NCI-H1694 treated with DMSO at 0.1 percent for 48 hours (cell line): ENCODE results near the gene KNDC1.
"Not testable (repeated sequence)": the region's sequence is repeated elsewhere in the genome, so short reads cannot be mapped to it uniquely, and the experiment has no call there.

Source experiments
- DNase-seq: peaks from one replicate; lab custom pipeline; 2025; lab: John Stamatoyannopoulos, UW

Gene KNDC1, protein sequence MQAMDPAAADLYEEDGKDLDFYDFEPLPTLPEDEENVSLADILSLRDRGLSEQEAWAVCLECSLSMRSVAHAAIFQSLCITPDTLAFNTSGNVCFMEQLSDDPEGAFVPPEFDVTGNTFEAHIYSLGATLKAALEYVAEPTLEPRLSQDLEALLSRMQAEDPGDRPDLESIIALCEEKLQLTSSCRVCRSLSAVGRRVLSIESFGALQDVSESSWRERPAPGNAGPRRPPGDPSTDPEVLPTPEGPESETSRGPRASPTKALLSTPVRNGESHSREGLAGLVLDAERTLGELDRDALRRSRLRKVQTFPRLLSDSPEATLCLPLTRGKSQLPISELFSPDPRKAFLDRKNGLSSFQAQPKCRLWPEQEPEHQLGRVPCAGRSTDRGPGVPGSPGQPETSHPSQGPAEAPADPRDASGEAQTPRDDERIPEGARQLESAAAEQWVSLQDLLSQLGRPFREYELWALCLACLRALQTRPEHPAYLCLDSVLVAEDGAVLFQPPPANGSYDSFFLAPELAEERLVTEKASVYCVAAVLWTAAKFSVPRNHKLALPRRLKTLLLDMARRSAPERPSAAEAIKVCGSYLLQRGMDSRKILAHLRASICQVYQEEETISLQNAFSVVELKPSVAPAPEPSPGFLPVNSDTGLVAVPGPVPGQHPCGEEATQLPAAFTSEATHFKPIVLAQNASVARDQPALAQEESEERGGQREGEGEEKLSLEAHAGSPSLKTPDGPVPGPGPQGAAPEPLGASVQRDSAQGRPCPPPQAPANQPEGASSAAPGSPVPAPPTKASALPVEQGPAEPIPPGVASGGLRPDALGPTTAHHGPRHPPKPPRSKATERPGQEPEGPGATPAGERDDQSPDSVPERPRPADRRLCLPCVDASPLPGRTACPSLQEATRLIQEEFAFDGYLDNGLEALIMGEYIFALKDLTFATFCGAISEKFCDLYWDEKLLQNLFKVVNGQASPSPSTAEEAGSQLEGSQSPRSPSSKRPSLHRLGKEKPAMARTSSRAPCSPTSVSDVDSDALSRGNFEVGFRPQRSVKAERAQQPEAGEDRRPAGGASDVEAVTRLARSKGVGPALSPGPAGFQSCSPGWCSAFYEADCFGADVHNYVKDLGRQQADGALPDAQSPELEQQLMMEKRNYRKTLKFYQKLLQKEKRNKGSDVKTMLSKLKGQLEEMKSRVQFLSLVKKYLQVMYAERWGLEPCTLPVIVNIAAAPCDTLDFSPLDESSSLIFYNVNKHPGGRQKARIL (N-terminal part only)

GRCh38 chr10:133159950-133160825 lies at the start of gene KNDC1:
TSS of gene KNDC1 (plus strand) at chr10:133160219. CDS start at chr10:133160468, 249 bp downstream.
- no peak for DNase-seq

GRCh38 chr10:133110609-133111275 lies 49.3 kb upstream of the KNDC1 start:
- DNase-seq = no peak

- not testable (repeated sequence) for DNase-seq
These were observed 48.4 kb upstream of the KNDC1 start for GRCh38 chr10:133111640-133112039.

DNA sequence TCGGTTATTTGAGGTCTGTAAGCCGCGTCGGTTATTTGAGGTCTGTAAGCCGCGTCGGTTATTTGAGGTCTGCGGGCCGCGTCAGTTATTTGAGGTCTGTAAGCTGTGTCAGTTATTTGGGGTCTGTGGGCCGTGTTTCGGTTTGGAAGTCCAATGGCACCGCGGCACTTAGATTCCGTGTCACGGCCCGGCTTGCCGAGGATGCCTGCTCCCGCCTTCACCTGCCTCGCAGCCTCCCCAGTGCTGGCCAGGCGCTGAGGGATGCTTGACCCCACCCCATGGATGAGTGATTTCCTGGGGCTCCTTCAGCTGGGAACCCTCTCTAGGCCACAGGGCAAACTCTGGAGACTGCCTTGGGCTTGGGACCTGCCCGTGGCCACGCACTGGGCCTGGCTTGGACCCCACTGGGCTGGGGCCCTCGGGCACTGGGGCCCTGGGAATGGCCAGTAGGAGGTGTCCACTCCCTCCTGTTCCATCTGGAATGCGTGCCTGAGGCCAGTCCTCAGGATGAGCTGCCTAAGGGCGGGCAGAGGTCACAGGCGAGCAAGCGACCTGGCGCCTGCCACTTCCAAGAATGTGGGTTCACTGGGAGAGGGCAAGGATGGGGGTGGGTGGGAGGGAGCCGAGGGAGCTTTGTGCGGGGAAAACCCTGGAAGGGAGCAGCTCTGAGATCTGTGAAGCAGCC lies 46.7 kb upstream of the KNDC1 start:
- DNase-seq = no peak

DNA sequence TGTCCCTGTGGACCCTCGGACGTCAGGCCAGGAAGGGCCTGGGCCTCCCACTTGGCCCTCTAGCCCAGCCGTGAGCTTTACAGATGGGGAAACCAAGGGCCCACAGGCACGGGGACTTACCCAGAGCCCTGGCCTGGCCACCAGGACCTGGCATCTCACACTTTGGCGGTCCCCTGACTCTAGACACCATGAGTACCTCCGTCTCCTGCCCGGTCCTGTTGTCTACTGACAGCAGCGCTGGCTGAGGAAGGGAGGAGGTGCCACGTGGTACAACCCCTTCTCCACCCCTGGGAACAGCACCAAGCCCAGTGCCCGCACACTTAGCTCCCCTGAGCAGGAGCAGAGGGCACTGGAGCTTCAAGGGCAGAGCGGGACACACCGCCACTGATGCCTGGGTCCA lies 46.2 kb upstream of the KNDC1 start:
- DNase-seq = no peak

DNA sequence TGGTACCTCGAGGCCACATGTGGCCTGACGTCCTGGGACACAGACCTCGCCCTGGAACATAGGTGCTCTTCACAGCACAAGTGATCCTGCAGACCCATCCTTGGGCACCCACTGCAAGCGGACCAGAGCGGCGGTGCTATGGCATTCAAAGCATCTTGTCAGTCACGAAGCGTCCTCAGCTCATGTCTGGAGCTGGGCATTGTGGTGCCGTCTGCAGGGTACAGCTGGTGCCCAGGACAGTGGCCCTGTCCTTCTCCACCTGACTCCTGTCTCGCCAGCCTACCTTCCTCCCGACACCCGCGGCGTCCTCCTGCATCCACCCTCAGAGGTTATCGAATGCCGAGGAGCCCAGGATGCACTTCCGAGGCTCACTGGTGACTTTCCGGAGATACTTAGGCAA lies 45.8 kb upstream of the KNDC1 start:
- DNase-seq = no peak

DNA sequence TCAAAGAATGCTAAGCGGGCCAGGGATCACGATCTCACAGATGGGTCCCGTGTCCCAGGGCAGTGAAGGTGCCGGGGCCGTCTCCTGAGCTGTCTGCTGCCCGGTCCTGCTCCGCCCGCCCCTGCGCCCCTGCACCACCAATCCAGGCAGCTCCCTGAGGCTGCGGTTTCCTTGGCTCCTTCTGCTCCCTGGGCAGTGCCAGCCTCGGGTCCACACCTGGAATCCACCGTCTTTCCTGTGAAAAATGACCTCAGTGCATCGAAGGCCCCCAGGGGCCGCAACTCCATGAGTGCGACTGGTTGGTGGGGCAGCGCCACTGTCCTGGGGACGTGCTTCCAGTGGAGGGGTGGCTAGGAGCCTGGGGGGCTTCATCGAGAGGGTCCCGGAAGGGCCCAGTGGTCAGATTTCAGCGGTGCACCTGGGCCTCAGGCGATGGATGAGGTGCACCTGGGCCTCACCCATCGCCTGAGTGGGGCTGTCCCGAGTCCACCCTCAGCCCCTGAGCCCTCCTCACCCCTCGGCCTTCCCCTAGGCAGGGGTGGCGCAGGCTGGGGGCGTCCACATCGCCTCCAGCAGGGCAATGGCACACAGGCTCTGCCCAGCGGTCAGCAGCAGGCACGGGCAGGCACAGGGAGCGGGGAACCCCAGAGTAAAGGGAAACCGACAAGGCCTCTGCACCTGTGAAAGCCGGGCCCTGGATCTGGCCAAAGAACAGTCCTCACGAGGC lies 45.1 kb upstream of the KNDC1 start:
- DNase-seq = no peak

- no peak for DNase-seq
These were observed 44.6 kb upstream of the KNDC1 start for GRCh38 chr10:133115453-133115842.

GRCh38 chr10:133115976-133116375 lies 44.0 kb upstream of the KNDC1 start:
- no peak for DNase-seq

DNA sequence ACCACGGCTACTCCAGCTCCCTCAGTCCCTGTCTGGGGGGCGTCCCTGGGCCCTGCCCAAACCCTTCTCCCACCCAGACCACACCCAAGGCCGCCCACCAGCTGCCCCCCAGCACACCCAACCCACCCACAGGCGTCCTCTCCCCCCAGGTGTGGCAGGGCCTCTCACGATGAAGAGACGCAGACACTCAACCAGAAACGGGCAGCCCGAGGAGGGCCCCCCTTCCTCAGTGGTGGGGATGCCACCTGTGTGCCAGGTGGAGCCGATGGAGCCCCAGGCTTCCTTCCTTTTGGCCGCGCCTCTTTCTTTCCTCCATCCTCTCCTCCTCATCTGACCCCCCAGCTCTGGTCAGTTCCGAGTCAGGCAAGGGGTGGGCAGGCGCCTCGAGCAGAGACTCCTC lies 43.6 kb upstream of the KNDC1 start:
- DNase-seq = no peak

DNA sequence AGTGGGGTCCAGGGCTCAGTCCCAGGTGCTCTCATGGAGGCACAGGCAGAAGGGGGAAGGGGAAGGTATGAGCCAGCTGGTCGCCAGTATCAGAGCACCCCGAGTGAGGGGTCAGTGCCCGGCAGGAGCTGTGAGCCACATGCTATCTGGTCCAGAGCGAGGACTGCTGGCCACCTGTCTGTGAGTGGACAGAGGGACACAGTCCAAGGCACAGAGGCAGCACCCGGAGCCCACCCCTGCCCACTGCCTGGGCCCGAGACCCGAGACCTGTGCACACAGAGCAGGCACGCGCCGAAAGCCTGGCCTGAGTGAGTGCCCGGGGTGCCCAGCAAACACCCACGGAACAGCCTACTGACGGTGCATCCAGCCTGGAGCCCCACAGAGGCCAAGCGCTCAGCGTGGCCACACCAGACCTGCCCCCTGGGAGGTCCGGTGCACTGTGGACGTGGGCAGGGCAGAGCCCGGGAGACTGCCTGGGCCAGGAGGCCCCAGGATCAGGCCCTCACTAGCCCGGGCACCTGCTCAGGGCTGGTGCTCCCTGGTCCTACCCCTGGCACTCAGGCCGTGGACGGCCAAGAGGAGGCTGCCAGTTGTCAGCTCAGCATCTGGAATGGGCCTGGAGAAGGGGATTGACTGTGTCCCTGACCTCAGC lies 42.9 kb upstream of the KNDC1 start:
- DNase-seq = no peak

GRCh38 chr10:133117688-133118071 lies 42.3 kb upstream of the KNDC1 start:
- no peak for DNase-seq

DNA sequence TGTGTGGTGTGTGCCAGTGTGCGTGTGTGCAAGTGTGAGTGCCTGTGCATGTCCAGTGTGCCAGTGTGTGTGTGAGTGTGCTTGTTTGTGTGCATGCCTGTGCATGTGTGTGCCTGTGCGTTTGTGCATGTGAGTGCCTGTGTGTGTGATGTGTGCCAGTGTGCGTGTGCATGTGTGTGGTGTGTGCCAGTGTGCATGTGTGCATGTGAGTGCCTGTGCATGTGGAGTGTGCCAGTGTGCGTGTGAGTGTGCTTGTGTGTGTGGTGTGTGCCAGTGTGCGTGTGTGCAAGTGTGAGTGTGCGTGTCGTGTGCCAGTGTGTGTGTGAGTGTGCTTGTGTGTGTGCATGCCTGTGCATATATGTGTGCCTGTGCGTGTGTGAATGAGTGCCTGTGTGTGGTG lies 38.5 kb upstream of the KNDC1 start:
- no peak for DNase-seq

DNA sequence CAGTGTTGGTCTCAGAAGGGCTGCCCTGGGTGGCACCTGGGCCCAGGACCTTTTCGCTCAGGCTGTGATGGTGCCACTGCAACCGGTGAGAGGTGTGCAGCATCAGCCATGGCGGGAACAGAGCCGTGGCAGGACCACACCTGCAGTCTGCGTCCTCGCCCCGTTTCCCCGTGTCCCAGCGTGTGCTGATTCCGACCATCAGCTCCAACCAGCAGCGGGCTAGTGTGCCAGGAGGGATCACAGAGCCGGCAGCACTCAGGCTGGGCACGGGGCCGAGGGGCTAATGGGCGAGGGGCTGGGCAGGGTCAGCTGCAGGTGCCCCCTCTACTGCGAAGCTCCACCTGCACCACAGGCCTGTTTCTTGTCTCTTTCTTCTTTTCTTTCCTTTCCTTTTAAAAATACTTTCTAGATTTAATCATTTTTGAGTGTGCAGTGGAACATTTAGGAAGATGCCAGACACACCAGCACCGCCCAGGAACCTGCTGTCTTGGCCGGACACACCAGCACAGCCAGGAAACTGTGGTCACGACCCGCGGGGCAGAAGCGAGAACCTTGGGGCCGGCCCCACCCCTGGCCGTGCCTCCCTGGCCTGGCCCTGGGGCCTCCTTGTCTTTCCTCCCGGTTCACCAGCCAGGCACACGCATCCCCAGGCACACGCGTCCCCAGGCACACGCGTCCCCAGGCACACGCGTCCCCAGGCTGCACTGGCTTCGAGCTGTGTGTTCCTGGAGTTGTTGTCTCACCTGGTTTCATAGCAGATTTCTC lies 37.7 kb upstream of the KNDC1 start:
- no peak for DNase-seq

GRCh38 chr10:133123050-133123745 lies 36.8 kb upstream of the KNDC1 start:
- no peak for DNase-seq

GRCh38 chr10:133123746-133124356 lies 36.2 kb upstream of the KNDC1 start:
- DNase-seq = no peak
